Liver (tissue), 9 donors: ENCODE results near the gene KTN1. TPM values are rescaled to one million over a fixed set of nuclear protein-coding genes. Genes with fewer than 3 reads are reported as not detected.

Source experiments
- DNase-seq: peaks from one replicate; pipeline ENCODE4 v3.0.0-alpha.2; 2017; ENCODE audit warnings: low spot score
- H3K27ac ChIP-seq, 2 donors: one replicate each; pipeline ENCODE4 v1.7.0; 2013; ENCODE audit warnings: inconsistent platforms in 2 of 2, low read length in 2 of 2, control low read depth in 1 of 2, low read depth in 1 of 2, mild to moderate bottlenecking in 1 of 2
- H3K27me3 ChIP-seq, 4 donors: one replicate each; pipeline versions ENCODE4 v1.6.1 to v1.7.0; 2013; ENCODE audit warnings: low read length in 3 of 4, inconsistent platforms in 1 of 4, mild to moderate bottlenecking in 1 of 4, moderate library complexity in 1 of 4; ENCODE audit not compliant: control insufficient read depth in 4 of 4, insufficient read depth in 4 of 4
- H3K36me3 ChIP-seq, 4 donors: one replicate each; pipeline versions ENCODE4 v1.6.1 to v1.7.0; 2013; ENCODE audit warnings: low read length in 3 of 4, mild to moderate bottlenecking in 3 of 4, low read depth in 1 of 4, moderate library complexity in 1 of 4; ENCODE audit not compliant: control insufficient read depth in 4 of 4, insufficient read depth in 3 of 4
- H3K4me1 ChIP-seq, 4 donors: one replicate each; pipeline versions ENCODE4 v1.6.1 to v1.7.0; 2013; ENCODE audit warnings: low read length in 3 of 4, mild to moderate bottlenecking in 3 of 4, moderate library complexity in 1 of 4; ENCODE audit not compliant: control insufficient read depth in 4 of 4, insufficient read depth in 4 of 4
- H3K4me3 ChIP-seq, 3 donors: one replicate each; pipeline versions ENCODE4 v1.6.1 to v1.7.0; 2013; ENCODE audit warnings: low read length in 3 of 3, control low read depth in 1 of 3, low read depth in 1 of 3, mild to moderate bottlenecking in 1 of 3
- H3K9ac ChIP-seq, 2 donors: one replicate each; pipeline ENCODE4 v1.7.0; 2013; ENCODE audit warnings: low read length in 2 of 2, mild to moderate bottlenecking in 2 of 2, moderate library complexity in 2 of 2, control low read depth in 1 of 2, low read depth in 1 of 2
- H3K9me3 ChIP-seq, 4 donors: one replicate each; pipeline versions ENCODE4 v1.6.1 to v1.7.0; 2013; ENCODE audit warnings: low read length in 3 of 4; ENCODE audit not compliant: control insufficient read depth in 4 of 4
- ATF3 ChIP-seq: IDR thresholded peaks from 2 replicates; pipeline ENCODE4 v1.6.1; 2016; ENCODE audit warnings: antibody characterized with exemption
- CTCF ChIP-seq: fragments of 150-350 bp; IDR thresholded peaks from 2 replicates; pipeline ENCODE4 v1.5.1; 2017; ENCODE audit warnings: improper control_type of control experiment, low read depth, low read length; ENCODE audit not compliant: missing input control
- EGR1 ChIP-seq, 2 donors: IDR thresholded peaks; 2 replicates each; pipeline ENCODE4 v1.6.1; 2016 to 2018; ENCODE audit warnings: antibody characterized with exemption in 2 of 2, low read depth in 2 of 2
- FOXA1 ChIP-seq: IDR thresholded peaks from 2 replicates; pipeline ENCODE4 v1.6.1; 2016; ENCODE audit warnings: antibody characterized with exemption
- FOXA2 ChIP-seq: IDR thresholded peaks from 2 replicates; pipeline ENCODE4 v1.6.1; 2016; ENCODE audit warnings: antibody characterized with exemption
- GABPA ChIP-seq, 2 donors: IDR thresholded peaks in 1 of 2; conservative IDR thresholded peaks in 1 of 2; 2 replicates each; pipeline ENCODE4 v1.6.1; 2016; ENCODE audit warnings: antibody characterized with exemption in 2 of 2, mild to moderate bottlenecking in 1 of 2, moderate library complexity in 1 of 2
- HNF4G ChIP-seq: IDR thresholded peaks from 2 replicates; pipeline ENCODE4 v1.6.1; 2016; ENCODE audit warnings: antibody characterized with exemption
- JUND ChIP-seq, 2 donors: IDR thresholded peaks; 2 replicates each; pipeline ENCODE4 v1.6.1; 2016; ENCODE audit warnings: antibody characterized with exemption in 2 of 2
- MAX ChIP-seq: IDR thresholded peaks from 2 replicates; pipeline ENCODE4 v1.6.1; 2016; ENCODE audit warnings: antibody characterized with exemption
- NR2F2 ChIP-seq: IDR thresholded peaks from 2 replicates; pipeline ENCODE4 v1.6.1; 2016; ENCODE audit warnings: antibody characterized with exemption
- RAD21 ChIP-seq, 2 donors: IDR thresholded peaks; 2 replicates each; pipeline ENCODE4 v1.6.1; 2016; ENCODE audit warnings: antibody characterized with exemption in 2 of 2, mild to moderate bottlenecking in 2 of 2
- RXRA ChIP-seq, 2 donors: IDR thresholded peaks; 2 replicates each; pipeline ENCODE4 v1.6.1; 2017 to 2018; ENCODE audit warnings: antibody characterized with exemption in 2 of 2, mild to moderate bottlenecking in 1 of 2
- SP1 ChIP-seq: IDR thresholded peaks from 2 replicates; pipeline ENCODE4 v1.6.1; 2018; ENCODE audit warnings: antibody characterized with exemption, mild to moderate bottlenecking
- TAF1 ChIP-seq: conservative IDR thresholded peaks from 2 replicates; pipeline ENCODE4 v1.6.1; 2016; ENCODE audit warnings: antibody characterized with exemption, mild to moderate bottlenecking
- YY1 ChIP-seq: IDR thresholded peaks from 2 replicates; pipeline ENCODE4 v1.6.1; 2016; ENCODE audit warnings: antibody characterized with exemption, mild to moderate bottlenecking
- ZBTB33 ChIP-seq: IDR thresholded peaks from 2 replicates; pipeline ENCODE4 v1.6.1; 2016; ENCODE audit warnings: antibody characterized with exemption
- WGBS: extraction: QIAGEN DNeasy Blood & Tissue Kit; methylation state at CpG from one replicate; pipeline ENCODE4 v1.1.7; 2013; 5-methylcytosine and 5-hydroxymethylcytosine counted together
- polyA plus RNA-seq, 2 donors: library from polyadenylated mRNA; stranded (reverse) in 1 of 2; unstranded in 1 of 2; fragments of 200-250 nt in 1 of 2; fragments of >200 nt in 1 of 2; fragmentation: Nextera tagmentation in 1 of 2; extraction: Ambion mirVana in 1 of 2; gene quantifications; one replicate each; pipeline versions ENCODE4 v1.2.1 to v1.2.3, GENCODE V29; 2013 to 2015
- total RNA-seq, 2 donors: library from RNA; depleted of rRNA; stranded (reverse); fragments of >200 nt; gene quantifications; one replicate each; pipeline ENCODE4 v1.2.3, GENCODE V29; 2014
- donor health status: healthy.
- donor health status: healthy.
- donor health status: healthy.
- donor health status: healthy.
- donor health status: healthy.

KTN1 gene
- total and polyA plus RNA-seq, 4 donors, result 34.9 to 141 (median 59.6) TPM

GRCh38 chr14:55587847-55588246 is 7.8 kb downstream of the KTN1 start:
- H3K4me1 ChIP-seq, result peaks cover 7 to 49% (median 39%) of the 10 kb centered on the region in 4 donors
- WGBS, result 70% methylated on average over 1 of the region's 1 CpG
- TF ChIP-seq YY1 (no peak), RXRA (IDR thresholded peaks at IDR 0.05) (no peak), FOXA2 (no peak), RAD21 (IDR thresholded peaks at IDR 0.05) (no peak), JUND (IDR thresholded peaks at IDR 0.05) (no peak), TAF1 (no peak), SP1 (no peak), MAX (no peak), ZBTB33 (no peak), FOXA1 (no peak), EGR1 (IDR thresholded peaks at IDR 0.05; ENCODE audit: low read depth in 2 of 2) (no peak), CTCF (no peak)

GRCh38 chr14:55588259-55588699 is 8.3 kb downstream of the KTN1 start:
- DNase-seq, result no peak
- H3K27me3 ChIP-seq, result no peaks in the 10 kb centered on the region
- H3K4me3 ChIP-seq, result no peak overlapping the region
- no peaks in the 10 kb centered on the region for H3K36me3 ChIP-seq
- no peak overlapping the region for H3K9ac ChIP-seq
- no peaks in the 10 kb centered on the region for H3K9me3 ChIP-seq
- H3K27ac ChIP-seq, result no peak overlapping the region
- peaks cover 7 to 49% (median 39%) of the 10 kb centered on the region in 4 donors for H3K4me1 ChIP-seq
- TF ChIP-seq SP1 (no peak), NR2F2 (no peak), ZBTB33 (no peak), HNF4G (no peak), ATF3 (no peak), TAF1 (no peak), MAX (no peak), YY1 (no peak), JUND (IDR thresholded peaks at IDR 0.05) (no peak), GABPA (IDR thresholded peaks at IDR 0.05 in 1 of 2, conservative IDR thresholded peaks at IDR 0.05 in 1 of 2) (no peak), EGR1 (IDR thresholded peaks at IDR 0.05; ENCODE audit: low read depth in 2 of 2) (no peak)
- 82% methylated on average over 2 of the region's 2 CpGs for WGBS

More at GRCh38 chr14:55587847-55588246, 7.8 kb downstream of the KTN1 start:
- DNase-seq, result no peak
- no peaks in the 10 kb centered on the region for H3K36me3 ChIP-seq
- H3K9me3 ChIP-seq, result no peaks in the 10 kb centered on the region
- H3K27me3 ChIP-seq, result no peaks in the 10 kb centered on the region
- H3K9ac ChIP-seq, result no peak overlapping the region
- no peak overlapping the region for H3K27ac ChIP-seq
- H3K4me3 ChIP-seq, result no peak overlapping the region
